Glomerular visceral epithelial cell (primary cell): ENCODE data around the gene NFYC.
"Not testable (repeated sequence)": the region's sequence is repeated elsewhere in the genome, so short reads cannot be mapped to it uniquely, and the experiment has no call there.

Experiments
- DNase-seq: peaks from one replicate; pipeline ENCODE4 v3.0.0-alpha.2; 2016; ENCODE audit errors: extremely low spot score

Gene NFYC

GRCh38 chr1:40665335-40666171 lies 26.0 kb upstream of the NFYC start, which contains the start of gene RIMS3:
Gene RIMS3 (minus strand): TSS chr1:40665682. CDS start chr1:40641925, 23,757 bp downstream.
- peak; percentile 65 for DNase-seq

GRCh38 chr1:40668769-40669525 lies 22.6 kb upstream of the NFYC start:
- DNase-seq = peak; percentile 75

DNA sequence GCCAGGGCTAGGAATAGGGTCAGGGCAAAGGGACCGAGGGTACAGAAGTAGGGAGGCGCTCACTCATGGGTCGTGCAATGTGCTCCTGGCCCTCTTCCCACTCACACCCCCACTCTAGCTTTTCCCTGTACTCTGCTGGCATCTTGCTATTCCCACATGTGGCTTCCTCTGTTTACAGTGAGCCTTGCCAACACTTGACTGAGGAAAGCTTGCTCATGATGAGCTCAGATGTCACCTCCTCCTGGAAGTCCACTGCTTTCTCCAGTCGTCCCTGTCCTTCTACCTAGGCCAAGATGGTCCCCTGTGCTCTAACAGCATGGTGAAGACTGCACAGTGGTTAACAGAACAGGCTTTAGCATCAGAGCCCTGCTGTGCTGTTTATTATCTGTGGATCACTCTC lies 18.1 kb upstream of the NFYC start:
- no peak for DNase-seq

- no peak for DNase-seq
These were observed 15.0 kb upstream of the NFYC start for GRCh38 chr1:40676501-40676900.

- no peak for DNase-seq
These were observed 12.1 kb upstream of the NFYC start for GRCh38 chr1:40679165-40679953.

DNA sequence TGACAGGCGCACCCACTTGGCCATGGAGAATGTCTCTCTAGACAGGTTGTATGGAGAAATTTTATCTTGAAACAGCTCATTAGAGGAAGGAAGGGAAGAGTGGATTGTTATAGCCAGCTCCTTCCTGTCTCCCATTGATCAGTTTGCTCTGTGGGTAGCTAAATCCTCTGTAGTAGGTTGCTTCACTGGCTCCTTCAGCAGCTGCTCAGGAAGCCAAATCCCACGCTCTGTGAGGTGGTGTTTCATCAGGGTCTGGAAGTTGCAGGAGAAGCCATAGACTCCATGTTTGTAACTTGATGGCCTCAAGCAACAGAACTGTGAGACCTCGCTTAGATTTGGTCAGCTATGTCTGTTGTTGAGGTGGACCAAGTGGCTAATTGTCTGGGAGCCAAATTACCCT lies 6.8 kb upstream of the NFYC start:
- DNase-seq = no peak

GRCh38 chr1:40687059-40687458 lies 4.4 kb upstream of the NFYC start:
- DNase-seq = no peak

GRCh38 chr1:40687661-40688060 lies 3.8 kb upstream of the NFYC start:
- DNase-seq = no peak

DNA sequence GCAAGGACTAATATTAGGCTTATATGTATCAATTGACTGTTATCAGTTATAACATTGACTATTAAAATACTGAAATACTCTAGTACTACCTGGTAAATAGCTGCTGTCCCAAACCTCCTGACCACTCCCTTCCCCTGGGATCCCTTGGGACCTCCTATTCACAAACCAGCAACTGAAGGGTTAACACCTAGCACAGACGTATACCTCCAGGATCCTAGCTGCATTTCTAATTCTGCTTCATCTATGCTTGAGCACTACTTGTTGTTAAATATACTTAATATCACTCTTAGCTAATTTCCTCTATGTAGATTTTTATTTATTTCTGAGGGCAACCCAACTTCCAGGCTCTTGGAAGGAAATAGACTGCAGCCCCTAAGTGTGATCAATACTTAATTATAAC lies 1.8 kb upstream of the NFYC start:
- no peak for DNase-seq

DNA sequence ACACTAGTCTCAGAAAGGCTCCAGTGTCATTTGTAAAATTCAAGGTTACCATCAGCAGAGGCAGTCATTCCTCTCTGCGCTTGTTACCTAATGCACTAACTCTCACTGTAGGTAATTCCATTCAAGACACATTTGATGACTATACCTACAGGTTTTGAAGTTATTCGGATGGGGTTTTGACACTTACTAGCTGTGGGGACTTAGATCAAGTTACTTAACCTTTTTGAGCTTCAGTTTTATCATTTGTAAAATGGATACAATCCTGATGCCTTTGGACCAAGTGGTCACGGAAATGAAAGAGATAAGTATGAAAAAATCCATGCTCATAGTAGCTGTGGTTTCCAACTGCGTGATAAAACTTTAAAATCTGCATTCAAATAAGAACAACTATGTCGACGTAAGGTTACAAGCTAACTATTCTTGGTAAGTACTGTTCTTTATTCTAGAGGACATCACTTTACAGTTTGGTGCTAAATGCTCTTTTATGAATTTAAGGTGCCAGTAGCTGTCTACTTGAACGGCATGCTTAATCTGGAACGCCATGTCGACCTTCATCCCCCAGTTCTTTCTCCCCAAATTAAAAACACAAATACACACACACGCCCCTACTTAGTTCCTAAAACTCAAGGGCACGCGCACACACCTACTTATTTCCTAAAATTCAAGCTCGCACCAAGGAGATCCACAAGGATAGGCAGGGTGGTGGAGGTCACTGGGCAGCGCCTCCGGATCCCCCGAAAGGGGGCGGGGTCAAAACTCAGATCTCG lies 550 bp upstream of the NFYC start:
- no peak for DNase-seq

DNA sequence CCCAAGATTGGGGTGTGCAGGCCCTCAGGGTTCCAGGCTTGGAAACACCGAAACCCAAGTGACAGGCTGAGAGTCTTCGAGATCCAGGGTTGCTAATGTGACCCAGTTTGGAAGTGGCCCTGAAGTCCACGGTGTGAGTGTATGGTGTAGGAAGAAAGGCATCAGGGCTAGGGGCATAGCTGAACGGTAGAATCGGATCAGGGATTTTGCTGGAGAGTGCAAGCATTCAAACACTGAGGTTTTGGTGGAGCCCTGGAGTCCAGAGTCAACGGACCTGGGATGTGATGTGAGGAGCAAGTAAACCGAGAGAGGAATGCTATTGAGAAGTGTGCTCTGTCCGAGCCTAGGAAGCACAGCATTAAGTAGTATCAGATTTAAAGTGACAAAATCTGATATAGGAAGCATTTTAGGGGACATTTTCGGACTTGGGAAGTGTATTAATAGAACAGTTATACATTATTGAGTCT lies 958 bp downstream of the NFYC start:
- no peak for DNase-seq

- DNase-seq = no peak
These were observed 1.9 kb downstream of the NFYC start for GRCh38 chr1:40693425-40693824.

- no peak for DNase-seq
These were observed 2.9 kb downstream of the NFYC start for GRCh38 chr1:40694353-40694874.

- no peak for DNase-seq
These were observed 4.8 kb downstream of the NFYC start for GRCh38 chr1:40696294-40696693.

DNA sequence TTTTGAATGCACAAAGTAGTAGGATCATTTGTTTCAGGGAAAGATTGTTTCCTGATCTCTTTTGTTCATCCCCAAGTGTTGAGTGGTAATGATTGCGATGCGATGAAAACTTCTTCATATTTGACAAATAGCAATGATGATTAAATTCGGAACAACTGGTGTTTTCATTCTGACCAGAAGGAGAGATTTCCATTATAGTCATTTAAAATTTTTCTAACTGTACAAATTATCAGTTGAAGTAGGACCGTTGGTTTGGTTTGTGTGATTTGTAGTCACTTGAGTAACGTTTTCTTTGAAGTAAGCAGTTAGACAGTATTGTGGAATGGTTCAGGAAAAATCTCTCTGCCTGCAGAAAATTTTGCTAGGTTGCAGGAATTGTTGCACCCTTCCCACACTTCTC lies 5.9 kb downstream of the NFYC start:
- no peak for DNase-seq

GRCh38 chr1:40699787-40700186 lies 8.3 kb downstream of the NFYC start:
- DNase-seq = no peak

GRCh38 chr1:40701684-40702083 lies 10.2 kb downstream of the NFYC start:
- no peak for DNase-seq

DNA sequence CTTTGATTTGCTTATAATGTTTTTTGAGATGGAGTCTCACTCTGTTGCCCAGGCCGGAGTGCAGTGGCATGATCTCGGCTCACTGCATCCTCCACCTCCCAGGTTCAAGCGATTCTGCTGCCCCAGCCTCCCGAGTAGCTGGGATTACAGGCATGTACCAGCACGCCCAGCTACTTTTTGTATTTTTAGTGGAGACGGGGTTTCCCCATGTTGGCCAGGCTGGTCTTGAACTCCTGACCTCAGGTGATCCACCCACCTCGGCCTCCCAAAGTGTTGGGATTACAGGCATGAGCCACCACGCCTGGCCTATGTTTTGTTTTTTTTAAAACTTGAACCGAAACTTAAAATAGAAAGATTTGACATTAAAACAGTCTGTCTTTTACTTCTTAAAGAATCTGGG lies 11.3 kb downstream of the NFYC start:
- DNase-seq = not testable (repeated sequence)

- DNase-seq = peak; percentile 85
These were observed 11.8 kb downstream of the NFYC start for GRCh38 chr1:40703316-40703715.

DNA sequence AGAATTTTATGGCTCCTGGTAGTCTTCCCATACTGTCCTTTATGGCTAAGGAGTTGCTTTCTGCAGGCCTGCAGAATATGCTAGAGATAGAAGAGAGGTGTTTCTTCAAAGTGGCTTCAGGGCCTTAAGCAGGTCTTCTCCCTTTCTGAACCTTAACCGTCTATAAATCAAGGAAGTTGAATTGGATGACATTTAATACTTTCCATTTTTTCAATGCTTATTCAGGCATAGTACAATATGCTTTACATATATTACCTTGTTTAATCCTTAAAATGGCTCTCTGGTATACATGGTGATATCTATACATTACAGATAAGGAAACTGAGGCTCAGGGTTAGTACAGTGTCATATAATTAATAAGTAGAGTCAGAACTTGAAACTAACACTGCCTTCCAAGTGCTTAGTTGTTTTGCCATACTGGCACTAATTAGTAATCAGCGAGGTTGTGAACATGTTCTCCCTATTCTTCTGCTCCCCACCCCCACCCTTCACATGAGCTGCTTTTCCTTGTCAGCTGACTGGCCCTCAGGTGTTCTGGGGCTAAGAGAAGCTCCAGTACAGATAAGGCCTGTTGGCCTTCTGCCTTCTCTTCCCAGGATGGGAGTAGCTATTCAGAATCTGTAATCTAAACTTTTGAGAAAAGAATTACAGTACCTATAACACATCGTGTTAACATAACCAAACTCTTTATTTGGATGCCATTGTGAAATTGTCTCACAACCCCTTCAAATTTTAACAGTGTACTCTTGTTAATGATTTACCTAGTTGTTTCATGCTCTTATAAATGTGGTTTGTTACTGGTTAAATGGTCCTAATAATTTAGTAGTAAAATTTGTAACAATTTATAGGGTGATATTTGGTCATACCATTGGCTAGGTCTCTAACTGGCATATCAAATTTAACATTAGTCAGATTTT lies 13.6 kb downstream of the NFYC start:
- DNase-seq = no peak
